ENCODE results near the gene RAB18.
"Not testable (repeated sequence)": the region's sequence is repeated elsewhere in the genome, so short reads cannot be mapped to it uniquely, and the experiment has no call there.

Gene RAB18

GRCh38 chr10:27505537-27505936 lies 1.4 kb downstream of the RAB18 start:
- not testable (repeated sequence) for DNase-seq

- no peak for DNase-seq
These were observed 2.2 kb downstream of the RAB18 start for GRCh38 chr10:27506280-27506679.

GRCh38 chr10:27512548-27512947 lies 8.4 kb downstream of the RAB18 start:
- no peak for DNase-seq

GRCh38 chr10:27513451-27514191 lies 9.5 kb downstream of the RAB18 start:
- peak; percentile 48 for DNase-seq

- no peak for DNase-seq
These were observed 10.1 kb downstream of the RAB18 start for GRCh38 chr10:27514243-27514642.

GRCh38 chr10:27518261-27518660 lies 14.2 kb downstream of the RAB18 start:
- no peak for DNase-seq

- peak; percentile 15 for DNase-seq
These were observed 21.7 kb downstream of the RAB18 start for GRCh38 chr10:27525819-27526218.

- no peak for DNase-seq
These were observed 22.1 kb downstream of the RAB18 start for GRCh38 chr10:27526242-27526641.

- DNase-seq, result no peak
These were observed 23.7 kb downstream of the RAB18 start for GRCh38 chr10:27527666-27528295.

- DNase-seq, result no peak
These were observed 25.1 kb downstream of the RAB18 start for GRCh38 chr10:27529010-27529783.

- DNase-seq, result no peak
These were observed 26.4 kb downstream of the RAB18 start for GRCh38 chr10:27530477-27530876.

GRCh38 chr10:27531336-27531847 lies 27.3 kb downstream of the RAB18 start:
- DNase-seq, result no peak

GRCh38 chr10:27534161-27534700 lies 30.1 kb downstream of the RAB18 start:
- no peak for DNase-seq

GRCh38 chr10:27535317-27535716 lies 31.2 kb downstream of the RAB18 start:
- DNase-seq, result no peak

GRCh38 chr10:27536437-27536836 lies 32.3 kb downstream of the RAB18 start:
- DNase-seq, result no peak

- no peak for DNase-seq
These were observed 33.1 kb downstream of the RAB18 start for GRCh38 chr10:27537166-27537565.

- DNase-seq, result no peak
These were observed 33.7 kb downstream of the RAB18 start for GRCh38 chr10:27537787-27538186.

GRCh38 chr10:27540672-27541071 lies 36.6 kb downstream of the RAB18 start:
- no peak for DNase-seq

- DNase-seq, result no peak
These were observed 38.0 kb downstream of the RAB18 start for GRCh38 chr10:27541796-27542729.

GRCh38 chr10:27542812-27543211 lies 38.7 kb downstream of the RAB18 start:
- DNase-seq, result no peak

GRCh38 chr10:27547047-27547446 lies 42.9 kb downstream of the RAB18 start:
- DNase-seq, result no peak

- DNase-seq, result no peak
These were observed 43.4 kb downstream of the RAB18 start for GRCh38 chr10:27547482-27547881.

All from activated CD4-positive, alpha-beta T cell treated with anti-CD3 and anti-CD28 coated beads, Interleukin-10, Interleukin-2, amounts not matched to agents 100 ng/mL and 50 ng/mL, durations not matched to agents 16 hours and 8 hours (primary cell).